Tibial nerve (tissue), 4 donors: ENCODE data around the gene RDH14.

ENCODE experiments used
- CTCF ChIP-seq, 5 experiments: fragments of 200-600 bp in 3 of 5; fragments of 450-650 bp in 2 of 5; sonication (generic) in 3 of 5; IDR thresholded peaks; one replicate each; pipeline ENCODE4 v1.5.1; 2016 to 2019; ENCODE audit warnings: antibody characterized with exemption in 5 of 5, mild to moderate bottlenecking in 3 of 5, moderate library complexity in 2 of 5
- EP300 ChIP-seq, 2 donors: sonication (generic); formaldehyde crosslinking; IDR thresholded peaks; one replicate each; pipeline ENCODE4 v1.6.1; 2017; ENCODE audit warnings: antibody characterized with exemption in 2 of 2, mild to moderate bottlenecking in 1 of 2

GRCh38 chr2:18552351-18553077 lies 7.9 kb downstream of the RDH14 start:
- no peak for TF ChIP-seq EP300 (IDR thresholded peaks at IDR 0.05)
- TF ChIP-seq CTCF (IDR thresholded peaks at IDR 0.05), result no peak
